ENCODE measurements around the gene ZNF451.

Gene ZNF451

GRCh38 chr6:57163956-57164355 is 74.0 kb downstream of the ZNF451 start:
- Histone ChIP-seq H3K27me3 (ENCODE audit: insufficient read depth, low read depth, severe bottlenecking) (no peaks in the 10 kb centered on the region), H3K4me3 (ENCODE audit: low read depth, low read length) (no peak overlapping the region), H3K9me3 (ENCODE audit: severe bottlenecking) (no peaks in the 10 kb centered on the region), H3K27ac (no peak overlapping the region), H3K36me3 (peaks cover 16% of the 10 kb centered on the region)
- no peak for DNase-seq
- no peak for TF ChIP-seq CTCF (IDR thresholded peaks at IDR 0.05; ENCODE audit: low read depth, low read length)

GRCh38 chr6:57165080-57165479 is 75.1 kb downstream of the ZNF451 start:
- H3K27me3 ChIP-seq (ENCODE audit: insufficient read depth, low read depth, severe bottlenecking) = no peaks in the 10 kb centered on the region
- H3K36me3 ChIP-seq = peaks cover 16% of the 10 kb centered on the region
- no peak overlapping the region for H3K4me3 ChIP-seq (ENCODE audit: low read depth, low read length)
- H3K9me3 ChIP-seq (ENCODE audit: severe bottlenecking) = no peaks in the 10 kb centered on the region
- no peak for DNase-seq
- no peak for TF ChIP-seq CTCF (IDR thresholded peaks at IDR 0.05; ENCODE audit: low read depth, low read length)
- H3K27ac ChIP-seq = no peak overlapping the region

GRCh38 chr6:57172136-57173055 is 82.4 kb downstream of the ZNF451 start, which contains the start of gene BAG2:
TSS of gene BAG2 (plus strand) at chr6:57172326. CDS start at chr6:57172698, 372 bp downstream.
- peak; percentile 42; the same call in 1 of the 2 replicates for TF ChIP-seq CTCF (IDR thresholded peaks at IDR 0.05; ENCODE audit: low read depth, low read length)
- H3K36me3 ChIP-seq = no peaks in the 10 kb centered on the region; the same call in none of the 2 replicates
- H3K9me3 ChIP-seq (ENCODE audit: severe bottlenecking) = no peaks in the 10 kb centered on the region
- H3K27ac ChIP-seq = peak within 1 kb of the TSS; percentile 80
- peak within 1 kb of the TSS; percentile 55 for H3K4me3 ChIP-seq (ENCODE audit: low read depth, low read length)
- DNase-seq = peak; percentile 98
- H3K27me3 ChIP-seq (ENCODE audit: insufficient read depth, low read depth, severe bottlenecking) = no peaks in the 10 kb centered on the region

- H3K27ac ChIP-seq = peak overlapping the region; percentile 80
- H3K9me3 ChIP-seq (ENCODE audit: severe bottlenecking) = no peaks in the 10 kb centered on the region
- no peak for TF ChIP-seq CTCF (IDR thresholded peaks at IDR 0.05; ENCODE audit: low read depth, low read length)
- peak overlapping the region; percentile 55 for H3K4me3 ChIP-seq (ENCODE audit: low read depth, low read length)
- DNase-seq = peak; percentile 34
- H3K36me3 ChIP-seq = no peaks in the 10 kb centered on the region; the same call in none of the 2 replicates
- no peaks in the 10 kb centered on the region for H3K27me3 ChIP-seq (ENCODE audit: insufficient read depth, low read depth, severe bottlenecking)
Observed at GRCh38 chr6:57173056-57173885, 83.3 kb downstream of the ZNF451 start.

GRCh38 chr6:57173886-57174510 is 84.0 kb downstream of the ZNF451 start:
- no peak for TF ChIP-seq CTCF (IDR thresholded peaks at IDR 0.05; ENCODE audit: low read depth, low read length)
- no peaks in the 10 kb centered on the region for H3K27me3 ChIP-seq (ENCODE audit: insufficient read depth, low read depth, severe bottlenecking)
- no peak overlapping the region for H3K27ac ChIP-seq
- no peaks in the 10 kb centered on the region for H3K9me3 ChIP-seq (ENCODE audit: severe bottlenecking)
- DNase-seq = no peak
- H3K36me3 ChIP-seq = no peaks in the 10 kb centered on the region; the same call in none of the 2 replicates
- peak overlapping the region; percentile 55 for H3K4me3 ChIP-seq (ENCODE audit: low read depth, low read length)

All from WERI-Rb-1 (cell line).